GM23338 (cell line): ENCODE results near the gene NCKAP5.

Experiments used
- CREB1 ChIP-seq: fragments of 250-450 bp; sonication (Bioruptor Pico); IDR thresholded peaks from 2 replicates; pipeline ENCODE4 v1.5.0; 2020; ENCODE audit warnings: low read depth, mild to moderate bottlenecking, moderate library complexity
- CTCF ChIP-seq, 2 experiments: fragments of 200-600 bp in 1 of 2; sonication (generic) in 1 of 2; conservative IDR thresholded peaks; 2 replicates each; pipeline versions ENCODE4 v1.5.1 to v1.6.1; 2016 to 2017; ENCODE audit warnings: antibody characterized with exemption in 2 of 2, low read depth in 2 of 2, mild to moderate bottlenecking in 2 of 2, moderate library complexity in 1 of 2
- EZH2 ChIP-seq: fragments of 200-600 bp; sonication (generic); IDR thresholded peaks from one replicate; pipeline ENCODE4 v1.8.0; 2017; ENCODE audit warnings: antibody characterized with exemption, mild to moderate bottlenecking, low read depth; ENCODE audit not compliant: unreplicated experiment
- EZH2phosphoT487 ChIP-seq: fragments of 200-600 bp; sonication (generic); IDR thresholded peaks from one replicate; pipeline ENCODE4 v1.8.1; 2018; ENCODE audit warnings: antibody characterized with exemption; ENCODE audit not compliant: unreplicated experiment
- NANOG ChIP-seq: IDR thresholded peaks from 2 replicates; pipeline ENCODE4 v1.6.1; 2016; ENCODE audit warnings: antibody characterized with exemption, borderline replicate concordance
- POLR2AphosphoS5 ChIP-seq: IDR thresholded peaks from 2 replicates; pipeline ENCODE4 v1.6.1; 2016; ENCODE audit warnings: antibody characterized with exemption, low read depth
- REST ChIP-seq: IDR thresholded peaks from one replicate; pipeline ENCODE4 v1.6.1; 2018; ENCODE audit warnings: antibody characterized with exemption; ENCODE audit not compliant: unreplicated experiment
- ZNF114 ChIP-seq: fragments of 250-450 bp; sonication (Bioruptor Pico); IDR thresholded peaks from 2 replicates; pipeline ENCODE4 v1.5.0; 2020; ENCODE audit warnings: mild to moderate bottlenecking, moderate library complexity

- TF ChIP-seq POLR2AphosphoS5 (no peak), CTCF (conservative IDR thresholded peaks at IDR 0.05; ENCODE audit: low read depth in 2 of 2) (no peak), REST (no peak), CREB1 (no peak), NANOG (no peak), EZH2 (no peak), EZH2phosphoT487 (no peak), ZNF114 (no peak)
Observed at GRCh38 chr2:133123393-133123792, 444.9 kb downstream of the NCKAP5 start.
